HEK293 (cell line): ENCODE results near the gene IL11RA.

Source experiments
- ATF2 ChIP-seq: fragments of 450-650 bp; formaldehyde crosslinking; IDR thresholded peaks from 2 replicates; pipeline ENCODE4 v1.5.1; 2016; ENCODE audit warnings: missing biosample characterization, missing genetic modification characterization, low read depth
- BCL11B ChIP-seq: fragments of 450-650 bp; formaldehyde crosslinking; IDR thresholded peaks from 2 replicates; pipeline ENCODE4 v1.5.1; 2016; ENCODE audit warnings: low read depth, missing biosample characterization, missing genetic modification characterization
- GFI1B ChIP-seq: fragments of 450-650 bp; formaldehyde crosslinking; IDR thresholded peaks from 2 replicates; pipeline ENCODE4 v1.5.1; 2016; ENCODE audit warnings: missing biosample characterization, missing genetic modification characterization
- KLF10 ChIP-seq: fragments of 450-650 bp; IDR thresholded peaks from 2 replicates; pipeline ENCODE4 v1.5.1; 2018; ENCODE audit warnings: missing biosample characterization, mild to moderate bottlenecking, missing genetic modification characterization
- KLF9 ChIP-seq: fragments of 450-650 bp; formaldehyde crosslinking; IDR thresholded peaks from 2 replicates; pipeline ENCODE4 v1.5.1; 2016; ENCODE audit warnings: missing biosample characterization, missing genetic modification characterization, low read depth
- SP2 ChIP-seq: fragments of 450-650 bp; formaldehyde crosslinking; IDR thresholded peaks from 2 replicates; pipeline ENCODE4 v1.5.1; 2016; ENCODE audit warnings: missing biosample characterization, missing genetic modification characterization
- SP7 ChIP-seq: fragments of 450-650 bp; formaldehyde crosslinking; IDR thresholded peaks from 2 replicates; pipeline ENCODE4 v1.5.1; 2016; ENCODE audit warnings: missing biosample characterization, missing genetic modification characterization
- WT1 ChIP-seq: fragments of 450-650 bp; formaldehyde crosslinking; IDR thresholded peaks from 2 replicates; pipeline ENCODE4 v1.5.1; 2016; ENCODE audit warnings: missing biosample characterization, missing genetic modification characterization
- ZBTB21 ChIP-seq: fragments of 450-650 bp; formaldehyde crosslinking; IDR thresholded peaks from 2 replicates; pipeline ENCODE4 v1.5.1; 2017; ENCODE audit warnings: missing biosample characterization, missing genetic modification characterization
- ZBTB44 ChIP-seq: fragments of 450-650 bp; IDR thresholded peaks from 2 replicates; pipeline ENCODE4 v1.5.1; 2018; ENCODE audit warnings: missing biosample characterization, mild to moderate bottlenecking, missing genetic modification characterization
- ZEB2 ChIP-seq: fragments of 450-650 bp; formaldehyde crosslinking; IDR thresholded peaks from 2 replicates; pipeline ENCODE4 v1.5.1; 2016; ENCODE audit warnings: missing biosample characterization, missing genetic modification characterization
- ZNF184 ChIP-seq: fragments of 450-650 bp; IDR thresholded peaks from 2 replicates; pipeline ENCODE4 v1.5.1; 2018; ENCODE audit warnings: missing biosample characterization, mild to moderate bottlenecking, missing genetic modification characterization
- ZNF214 ChIP-seq: fragments of 450-650 bp; formaldehyde crosslinking; IDR thresholded peaks from 2 replicates; pipeline ENCODE4 v1.5.1; 2017; ENCODE audit warnings: missing biosample characterization, mild to moderate bottlenecking, missing genetic modification characterization, borderline replicate concordance
- ZNF341 ChIP-seq: fragments of 450-650 bp; formaldehyde crosslinking; IDR thresholded peaks from 2 replicates; pipeline ENCODE4; 2016; ENCODE audit warnings: low read depth, missing biosample characterization, missing genetic modification characterization
- ZNF398 ChIP-seq: fragments of 450-650 bp; formaldehyde crosslinking; IDR thresholded peaks from 2 replicates; pipeline ENCODE4 v1.5.1; 2017; ENCODE audit warnings: missing biosample characterization, missing genetic modification characterization
- ZNF416 ChIP-seq: fragments of 450-650 bp; formaldehyde crosslinking; IDR thresholded peaks from 2 replicates; pipeline ENCODE4 v1.5.1; 2016; ENCODE audit warnings: missing biosample characterization, missing genetic modification characterization
- ZNF473 ChIP-seq: fragments of 450-650 bp; formaldehyde crosslinking; IDR thresholded peaks from 2 replicates; pipeline ENCODE4 v1.5.1; 2017; ENCODE audit warnings: missing biosample characterization, missing genetic modification characterization
- ZNF48 ChIP-seq: fragments of 450-650 bp; formaldehyde crosslinking; IDR thresholded peaks from 2 replicates; pipeline ENCODE4 v1.5.1; 2016; ENCODE audit warnings: missing biosample characterization, missing genetic modification characterization
- ZNF501 ChIP-seq: fragments of 450-650 bp; formaldehyde crosslinking; IDR thresholded peaks from 2 replicates; pipeline ENCODE4 v1.5.1; 2016; ENCODE audit warnings: missing biosample characterization, missing genetic modification characterization
- ZNF521 ChIP-seq: fragments of 450-650 bp; formaldehyde crosslinking; IDR thresholded peaks from 2 replicates; pipeline ENCODE4 v1.5.1; 2017; ENCODE audit warnings: missing biosample characterization, mild to moderate bottlenecking, missing genetic modification characterization
- ZNF529 ChIP-seq: fragments of 450-650 bp; formaldehyde crosslinking; IDR thresholded peaks from 2 replicates; pipeline ENCODE4 v1.5.1; 2017; ENCODE audit warnings: missing genetic modification characterization, missing biosample characterization; ENCODE audit not compliant: insufficient replicate concordance
- ZNF544 ChIP-seq: fragments of 450-650 bp; formaldehyde crosslinking; IDR thresholded peaks from 2 replicates; pipeline ENCODE4 v1.5.0; 2017; ENCODE audit warnings: missing biosample characterization, missing genetic modification characterization
- ZNF549 ChIP-seq: fragments of 450-650 bp; IDR thresholded peaks from 2 replicates; pipeline ENCODE4 v1.5.1; 2018; ENCODE audit warnings: missing biosample characterization, missing genetic modification characterization, mild to moderate bottlenecking, inconsistent platforms, moderate library complexity
- ZNF596 ChIP-seq: fragments of 450-650 bp; IDR thresholded peaks from 2 replicates; pipeline ENCODE4 v1.5.0; 2018; ENCODE audit warnings: missing biosample characterization, mild to moderate bottlenecking, missing genetic modification characterization, moderate library complexity
- ZNF645 ChIP-seq: fragments of 450-650 bp; formaldehyde crosslinking; IDR thresholded peaks from 2 replicates; pipeline ENCODE4; 2016; ENCODE audit warnings: missing biosample characterization, missing genetic modification characterization
- ZNF660 ChIP-seq: fragments of 450-650 bp; IDR thresholded peaks from 2 replicates; pipeline ENCODE4 v1.5.1; 2018; ENCODE audit warnings: missing biosample characterization, mild to moderate bottlenecking, missing genetic modification characterization
- ZNF664 ChIP-seq: fragments of 450-650 bp; formaldehyde crosslinking; IDR thresholded peaks from 2 replicates; pipeline ENCODE4 v1.5.1; 2016; ENCODE audit warnings: missing biosample characterization, missing genetic modification characterization
- ZNF670 ChIP-seq: fragments of 450-650 bp; formaldehyde crosslinking; IDR thresholded peaks from 2 replicates; pipeline ENCODE4 v1.5.1; 2016; ENCODE audit warnings: missing biosample characterization, missing genetic modification characterization, low read depth
- ZNF707 ChIP-seq: fragments of 450-650 bp; formaldehyde crosslinking; IDR thresholded peaks from 2 replicates; pipeline ENCODE4 v1.5.1; 2016; ENCODE audit warnings: missing biosample characterization, missing genetic modification characterization
- ZNF747 ChIP-seq: fragments of 450-650 bp; formaldehyde crosslinking; IDR thresholded peaks from 2 replicates; pipeline ENCODE4 v1.5.1; 2016; ENCODE audit warnings: missing biosample characterization, missing genetic modification characterization
- ZNF776 ChIP-seq: fragments of 450-650 bp; formaldehyde crosslinking; IDR thresholded peaks from 2 replicates; pipeline ENCODE4 v1.5.0; 2017; ENCODE audit warnings: missing biosample characterization, missing genetic modification characterization, borderline replicate concordance
- ZNF777 ChIP-seq: fragments of 450-650 bp; formaldehyde crosslinking; IDR thresholded peaks from 2 replicates; pipeline ENCODE4 v1.5.1; 2017; ENCODE audit warnings: missing biosample characterization, missing genetic modification characterization, borderline replicate concordance
- ZSCAN18 ChIP-seq: fragments of 450-650 bp; formaldehyde crosslinking; IDR thresholded peaks from 2 replicates; pipeline ENCODE4 v1.5.1; 2016; ENCODE audit warnings: missing biosample characterization, missing genetic modification characterization
- ZXDB ChIP-seq: fragments of 450-650 bp; formaldehyde crosslinking; IDR thresholded peaks from 2 replicates; pipeline ENCODE4 v1.5.1; 2016; ENCODE audit warnings: missing biosample characterization, missing genetic modification characterization

Gene IL11RA

GRCh38 chr9:34665381-34666250 is 13.6 kb downstream of the IL11RA start (continued):
- no peak for TF ChIP-seq ZNF777 (tag by site-specific recombination)
- TF ChIP-seq ZNF501 (tag by site-specific recombination): peak; percentile 48; the same call in 1 of the 2 replicates
- TF ChIP-seq ZNF544 (tag by site-specific recombination): no peak
- TF ChIP-seq ATF2 (tag by site-specific recombination): peak; percentile 94
- TF ChIP-seq ZNF48 (tag by site-specific recombination): no peak
- no peak for TF ChIP-seq WT1 (tag by site-specific recombination)
- TF ChIP-seq ZNF747: no peak
- no peak for TF ChIP-seq ZNF596
- TF ChIP-seq ZNF664 (tag by site-specific recombination): no peak
- peak; percentile 87 for TF ChIP-seq ZNF398 (tag by site-specific recombination)
- no peak for TF ChIP-seq ZNF776
- TF ChIP-seq ZNF660 (tag by site-specific recombination): no peak
- no peak for TF ChIP-seq KLF9 (tag by site-specific recombination)
- TF ChIP-seq ZEB2: no peak
- no peak for TF ChIP-seq ZNF214
- peak; percentile 48; the same call in 1 of the 2 replicates for TF ChIP-seq SP7 (tag by site-specific recombination)
- no peak for TF ChIP-seq ZNF645 (tag by site-specific recombination)
- 0 out of 2 replicates have a peak, but pooled peaks have one; percentile 43 for TF ChIP-seq BCL11B (tag by site-specific recombination)
- TF ChIP-seq ZNF473: no peak
- no peak for TF ChIP-seq ZNF670 (tag by site-specific recombination)
- no peak for TF ChIP-seq ZNF416
- no peak for TF ChIP-seq ZNF184 (tag by site-specific recombination)
- TF ChIP-seq ZBTB21 (tag by site-specific recombination): peak; percentile 96
- TF ChIP-seq ZNF549 (tag by site-specific recombination): no peak
- no peak for TF ChIP-seq ZSCAN18 (tag by site-specific recombination)
- no peak for TF ChIP-seq ZNF707 (tag by site-specific recombination)
- no peak for TF ChIP-seq ZNF529 (tag by site-specific recombination)
- TF ChIP-seq SP2: peak; percentile 73
- TF ChIP-seq ZNF521 (tag by site-specific recombination): no peak
- TF ChIP-seq ZBTB44 (tag by site-specific recombination): no peak
- peak; percentile 60 for TF ChIP-seq KLF10 (tag by site-specific recombination)
- TF ChIP-seq ZNF341 (tag by site-specific recombination): no peak
- no peak for TF ChIP-seq GFI1B (tag by site-specific recombination)
- TF ChIP-seq ZXDB (tag by site-specific recombination): peak; percentile 38; the same call in 1 of the 2 replicates
